HEK293T (cell line): ENCODE measurements around the gene CELF4.

Source experiments
- ARNT ChIP-seq: fragments of 450-650 bp; IDR thresholded peaks from 2 replicates; pipeline ENCODE4 v1.6.1; 2017; ENCODE audit warnings: mild to moderate bottlenecking
- BHLHE40 ChIP-seq: fragments of 450-650 bp; IDR thresholded peaks from 2 replicates; pipeline ENCODE4 v1.6.1; 2016; ENCODE audit warnings: mild to moderate bottlenecking, moderate library complexity, borderline replicate concordance
- FOXA1 ChIP-seq: fragments of 450-650 bp; IDR thresholded peaks from 2 replicates; pipeline ENCODE4 v1.6.1; 2016; ENCODE audit warnings: mild to moderate bottlenecking
- FOXK2 ChIP-seq: fragments of 450-650 bp; IDR thresholded peaks from 2 replicates; pipeline ENCODE4 v1.6.1; 2016; ENCODE audit warnings: mild to moderate bottlenecking
- FOXM1 ChIP-seq: fragments of 450-650 bp; IDR thresholded peaks from 2 replicates; pipeline ENCODE4 v1.6.1; 2017; ENCODE audit warnings: mild to moderate bottlenecking, borderline replicate concordance
- HDGF ChIP-seq: fragments of 450-650 bp; IDR thresholded peaks from 2 replicates; pipeline ENCODE4 v1.6.1; 2017; ENCODE audit warnings: antibody characterized with exemption, borderline replicate concordance
- L3MBTL2 ChIP-seq: fragments of 450-650 bp; conservative IDR thresholded peaks from 2 replicates; pipeline ENCODE4 v1.6.1; 2016; ENCODE audit warnings: mild to moderate bottlenecking
- SP1 ChIP-seq: fragments of 450-650 bp; IDR thresholded peaks from 2 replicates; pipeline ENCODE4 v1.6.1; 2017
- SUZ12 ChIP-seq: fragments of 450-650 bp; IDR thresholded peaks from 2 replicates; pipeline ENCODE4 v1.6.1; 2016; ENCODE audit warnings: mild to moderate bottlenecking
- TARDBP ChIP-seq: fragments of 450-650 bp; IDR thresholded peaks from 2 replicates; pipeline ENCODE4 v1.6.1; 2016
- ZNF384 ChIP-seq: fragments of 450-650 bp; IDR thresholded peaks from 2 replicates; pipeline ENCODE4 v1.6.1; 2016

DNA sequence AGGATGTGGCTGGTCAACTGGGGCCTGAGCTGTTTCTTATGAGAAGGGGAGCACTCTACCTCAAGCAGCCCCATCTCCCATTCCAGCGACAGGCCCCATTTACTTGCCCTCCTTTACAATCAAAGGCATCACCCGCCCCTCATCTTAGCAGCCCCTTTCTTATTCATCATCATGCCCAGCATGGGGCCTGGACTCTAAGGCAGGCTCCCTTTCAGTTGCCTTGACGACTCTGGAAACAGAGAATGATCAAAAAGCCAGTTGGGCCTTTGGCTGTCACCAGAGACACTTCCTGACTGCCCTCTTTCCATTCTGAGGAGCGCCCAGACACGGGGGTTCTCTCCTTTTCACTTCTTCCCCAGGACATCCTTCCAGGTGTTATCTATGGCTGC lies 11.2 kb downstream of the CELF4 start:
- TF ChIP-seq SUZ12 (no peak), L3MBTL2 (no peak), BHLHE40 (no peak), HDGF (no peak), FOXM1 (no peak), SP1 (no peak), ZNF384 (no peak), TARDBP (no peak), FOXA1 (no peak), FOXK2 (no peak), ARNT (no peak)
